Superior temporal gyrus (tissue), 1 donor: Measurements from ENCODE around the gene KIF3C.
"Not testable (repeated sequence)": the region's sequence is repeated elsewhere in the genome, so short reads cannot be mapped to it uniquely, and the experiment has no call there.

Experiments used
- DNase-seq: peaks from one replicate; pipeline ENCODE4 v3.0.0-alpha.2; 2016; ENCODE audit errors: extremely low spot score

KIF3C gene

DNA sequence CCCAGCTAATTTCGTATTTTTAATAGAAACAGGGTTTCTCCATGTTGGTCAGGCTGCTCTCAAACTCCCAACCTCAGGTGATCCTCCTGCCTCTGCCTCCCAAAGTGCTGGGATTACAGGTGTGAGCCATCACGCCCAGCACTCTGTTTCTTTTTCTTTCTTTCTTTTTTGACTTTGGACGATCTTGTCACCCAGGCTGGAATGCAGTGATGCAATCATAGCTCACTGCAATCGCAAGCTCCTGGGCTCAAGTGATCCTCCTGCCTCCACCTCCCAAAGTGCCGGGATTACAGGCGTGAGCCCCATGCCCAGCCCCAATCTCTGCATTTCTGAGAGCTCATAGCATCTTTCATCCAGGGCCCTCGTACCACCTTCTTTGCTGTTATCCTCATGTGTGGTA is 17.1 kb upstream of the KIF3C start:
- DNase-seq = not testable (repeated sequence)

DNA sequence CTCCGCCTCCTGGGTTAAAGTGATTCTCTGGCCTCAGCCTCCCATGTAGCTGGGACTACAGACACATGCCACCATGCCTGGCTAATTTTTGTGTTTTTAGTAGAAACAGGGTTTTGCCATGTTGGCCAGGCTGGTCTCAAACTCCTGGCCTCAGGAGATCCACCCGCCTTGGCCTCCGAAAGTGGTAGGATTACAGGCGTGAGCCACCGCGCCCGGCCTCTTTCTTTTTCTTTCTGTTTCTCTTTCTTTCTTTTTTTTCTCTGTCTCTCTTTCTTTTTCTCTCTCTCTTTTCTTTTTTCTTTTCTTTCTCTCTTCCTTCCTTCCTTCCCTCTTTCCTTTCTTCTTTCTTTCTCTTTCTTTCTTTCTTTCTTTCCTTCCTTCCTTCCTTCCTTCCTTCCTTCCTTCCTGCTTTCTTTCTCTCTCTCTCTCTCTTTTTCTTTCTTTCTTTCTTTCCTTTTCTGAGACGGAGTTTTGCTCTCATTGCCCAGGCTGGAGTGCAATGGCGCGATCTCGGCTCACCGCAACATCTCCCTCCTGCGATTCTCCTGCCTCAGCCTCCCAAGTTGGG is 16.6 kb upstream of the KIF3C start:
- DNase-seq = not testable (repeated sequence)

DNA sequence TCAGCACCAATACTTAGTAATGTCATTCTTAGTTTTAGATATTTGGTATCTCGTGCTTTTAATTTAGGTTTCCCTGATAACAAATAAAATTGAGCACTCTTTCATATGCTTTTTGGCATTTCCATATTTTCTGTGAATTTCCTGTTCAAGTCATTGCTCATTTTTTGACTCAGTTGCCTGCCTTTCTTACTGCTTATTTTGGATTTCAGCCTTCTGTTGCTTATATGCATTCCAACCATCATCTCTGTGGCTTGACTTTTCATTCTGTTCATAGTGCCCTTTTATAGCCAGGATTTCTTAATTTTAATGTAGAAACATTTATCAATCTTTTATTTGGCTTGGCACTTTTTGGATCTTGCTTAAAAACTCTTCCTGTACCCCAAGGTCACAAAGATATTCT is 14.5 kb upstream of the KIF3C start:
- DNase-seq = no peak

DNA sequence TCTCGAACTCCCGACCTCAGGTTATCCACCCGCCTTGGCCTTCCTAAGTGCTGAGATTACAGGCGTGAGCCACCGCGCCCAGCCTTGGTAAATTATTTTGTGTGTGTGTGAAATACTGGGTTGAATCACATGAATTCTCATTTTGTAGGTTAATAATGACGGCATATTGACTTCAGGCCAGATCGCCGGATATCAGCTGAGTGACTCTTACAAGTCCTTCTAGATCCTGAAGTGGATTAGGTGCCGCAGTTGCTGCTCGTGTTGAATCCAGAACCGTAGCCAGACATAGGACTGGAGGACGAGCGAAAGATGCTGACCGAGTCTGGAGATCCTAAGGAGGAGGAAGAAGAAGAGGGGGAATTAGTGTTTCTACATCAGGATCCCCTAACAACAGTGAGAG is 12.2 kb upstream of the KIF3C start:
- no peak for DNase-seq

DNA sequence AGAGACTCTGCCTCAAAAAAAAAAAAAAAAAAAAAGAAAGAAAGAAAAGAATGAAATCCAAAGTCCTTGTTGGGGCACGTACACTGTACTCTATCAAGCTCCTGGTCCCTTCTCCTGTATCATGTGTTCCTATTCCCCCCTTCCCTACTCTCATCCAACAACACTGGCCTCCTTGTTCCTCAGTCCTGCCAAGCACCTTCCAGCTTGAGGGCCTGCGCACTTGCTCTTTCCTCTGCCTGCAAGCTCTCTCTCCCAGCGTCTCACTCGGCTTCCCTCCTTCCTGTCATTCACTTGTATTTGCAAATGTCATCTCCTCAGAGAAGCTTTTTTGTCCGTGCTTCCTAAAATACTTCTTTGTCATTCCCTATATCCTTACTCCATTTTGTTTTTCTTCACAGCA is 10.8 kb upstream of the KIF3C start:
- no peak for DNase-seq

DNA sequence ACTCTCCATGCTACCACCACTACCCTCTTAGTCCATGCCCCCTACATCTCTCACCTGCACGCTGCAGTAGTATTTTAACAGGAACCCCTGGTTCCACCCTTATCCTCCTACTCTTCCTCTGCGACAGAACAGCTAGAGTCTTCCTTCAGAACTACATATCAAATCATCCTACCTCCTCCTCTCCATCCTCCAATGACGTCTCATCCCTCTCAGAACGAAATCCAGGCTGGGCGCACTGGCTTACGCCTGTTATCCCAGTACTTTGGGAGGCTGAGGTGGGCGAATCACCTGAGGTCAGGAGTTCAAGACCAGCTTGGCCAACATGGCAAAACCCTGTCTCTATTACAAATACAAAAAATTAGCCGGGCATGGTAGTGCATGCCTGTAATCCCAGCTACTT is 10.3 kb upstream of the KIF3C start:
- no peak for DNase-seq

DNA sequence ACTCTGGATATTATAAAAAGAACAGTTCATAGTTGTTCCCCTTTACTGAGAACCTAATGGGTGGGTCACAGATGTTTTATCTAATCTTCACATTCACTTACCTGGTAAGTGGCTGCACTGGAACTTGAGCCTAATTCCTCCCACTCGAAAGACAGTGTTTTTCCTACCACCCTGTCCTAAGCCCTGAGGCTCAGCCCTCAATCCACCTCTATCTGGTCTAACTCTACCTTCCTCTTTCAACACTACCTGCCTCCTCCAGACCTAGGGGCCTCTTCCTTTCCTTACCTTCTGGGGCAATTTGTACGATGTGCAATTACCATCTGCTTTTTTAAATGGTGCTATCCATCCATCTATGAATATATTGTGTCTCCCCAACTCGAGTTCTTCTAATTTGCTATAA is 9.7 kb upstream of the KIF3C start:
- no peak for DNase-seq

DNA sequence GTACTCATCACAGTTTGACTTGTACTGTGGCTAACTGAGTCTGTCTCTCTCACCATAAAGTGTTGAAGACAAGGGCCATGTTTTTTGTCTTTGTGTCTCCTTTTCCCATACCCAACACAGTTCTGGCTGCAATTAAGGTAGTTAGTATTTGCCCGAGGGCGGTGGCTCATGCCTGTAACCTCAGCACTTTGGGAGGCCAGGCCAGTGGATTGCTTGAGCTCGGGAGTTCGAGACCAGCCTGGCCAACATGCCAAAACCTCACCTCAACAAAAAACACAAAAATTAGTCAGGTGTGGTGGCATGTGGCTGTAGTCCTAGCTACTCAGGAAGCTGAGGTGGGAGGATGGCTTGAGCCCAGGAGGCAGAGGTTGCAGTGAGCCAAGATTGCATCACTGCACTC is 6.9 kb upstream of the KIF3C start:
- DNase-seq = no peak

DNA sequence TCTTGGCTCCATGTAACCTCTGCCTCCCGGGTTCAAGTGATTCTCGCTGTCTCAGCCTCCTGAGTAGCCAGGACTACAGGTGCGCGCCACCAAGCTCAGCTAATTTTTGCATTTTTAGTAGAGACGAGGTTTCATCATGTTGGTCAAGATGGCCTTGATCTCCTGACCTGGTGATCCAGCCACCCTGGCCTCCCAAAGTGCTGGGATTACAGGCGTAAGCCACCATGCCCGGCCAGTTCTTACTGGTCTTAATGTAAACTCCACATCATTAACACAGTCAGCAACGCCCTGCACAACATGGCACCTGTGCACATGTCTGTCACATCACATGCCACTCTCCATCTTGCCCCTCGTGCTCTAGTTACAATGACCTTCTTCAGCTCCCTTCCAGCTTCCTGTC is 5.8 kb upstream of the KIF3C start:
- no peak for DNase-seq

DNA sequence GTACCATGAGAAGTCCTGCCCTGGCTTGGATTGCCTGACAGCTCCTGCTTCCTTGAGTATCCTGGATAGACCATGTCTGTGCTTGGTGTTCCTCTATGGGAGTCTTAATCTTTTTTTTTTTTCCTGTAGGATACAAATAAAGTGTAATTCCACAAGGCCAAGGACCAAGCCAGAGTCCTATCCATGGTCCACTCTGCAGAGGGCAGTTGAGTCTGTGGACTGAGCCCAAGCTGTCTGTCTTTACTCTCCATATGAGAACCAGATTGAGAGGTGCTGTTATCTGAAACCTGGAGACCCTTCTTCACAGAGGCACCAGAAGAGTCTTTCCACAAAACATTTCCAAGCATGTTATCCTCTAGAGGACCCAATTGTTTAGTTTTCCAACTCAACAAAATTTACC is 1.4 kb upstream of the KIF3C start:
- no peak for DNase-seq

DNA sequence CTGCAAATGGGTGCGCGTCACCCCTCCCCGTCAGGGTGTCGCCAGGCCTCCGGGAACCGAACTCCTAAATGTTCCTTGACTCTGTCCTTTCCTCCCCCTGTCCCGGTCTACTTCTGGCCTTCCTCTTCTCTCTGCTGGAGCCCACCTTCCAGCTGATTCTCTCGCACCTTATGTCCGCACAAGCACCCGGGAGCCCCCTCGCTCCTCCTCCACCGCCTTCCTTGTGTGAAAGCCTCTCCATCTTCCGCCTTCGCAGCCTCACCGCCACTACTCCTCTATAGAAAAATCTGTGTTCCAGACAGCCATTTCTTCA is 627 bp upstream of the KIF3C start:
- DNase-seq = no peak

DNA sequence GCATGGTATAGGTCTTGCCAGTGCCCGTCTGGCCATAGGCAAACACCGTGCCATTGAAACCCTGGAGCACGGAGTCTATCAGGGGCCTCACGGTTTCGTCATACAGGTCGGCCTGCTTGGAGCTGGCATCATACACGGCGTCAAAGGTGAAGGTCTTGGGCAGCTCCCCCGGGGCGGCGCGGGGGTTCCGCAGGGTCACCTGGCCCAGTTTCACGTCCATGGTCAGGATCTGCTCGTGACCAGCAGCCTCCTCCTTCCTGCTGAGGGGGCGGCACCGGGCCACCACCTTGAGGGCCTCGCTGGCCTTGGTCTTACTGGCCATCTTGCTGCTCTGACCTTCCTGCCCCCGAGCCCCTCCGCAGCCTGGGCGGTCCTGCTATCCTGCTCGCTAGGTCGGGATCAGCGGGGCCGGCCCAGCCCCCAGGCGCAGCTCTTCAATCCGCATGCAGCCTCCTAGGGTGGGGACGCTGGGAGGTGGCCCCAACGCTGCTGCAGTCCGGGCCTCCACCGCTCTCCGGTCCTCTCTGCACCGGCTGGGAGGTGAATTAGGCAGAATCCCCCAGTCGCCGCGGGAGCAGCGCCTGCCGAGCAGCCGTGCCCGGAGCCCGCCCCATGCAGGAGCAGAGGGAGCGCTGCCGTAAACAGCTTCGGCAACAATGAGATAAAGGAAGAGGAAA is 563 bp downstream of the KIF3C start:
- DNase-seq = no peak

DNA sequence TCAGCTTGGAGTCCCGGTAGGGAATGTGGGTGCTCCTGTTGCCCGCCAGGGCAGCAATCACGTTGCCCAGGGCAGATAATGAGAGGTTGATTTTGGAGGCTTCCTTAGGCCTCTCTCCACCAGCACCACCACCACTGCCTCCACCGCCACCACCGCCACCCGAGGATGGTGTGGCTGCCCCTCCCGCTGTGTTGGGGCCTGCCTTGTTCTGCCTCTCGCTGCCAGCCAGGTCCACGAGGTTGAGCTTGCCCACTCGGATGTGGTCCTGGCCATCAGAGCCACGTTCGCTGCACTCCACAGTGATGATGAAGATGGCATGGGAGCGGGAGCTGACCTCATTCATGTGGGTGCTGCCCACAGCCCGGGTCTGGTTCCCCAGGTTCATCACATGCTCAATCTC is 1.3 kb downstream of the KIF3C start:
- no peak for DNase-seq

DNA sequence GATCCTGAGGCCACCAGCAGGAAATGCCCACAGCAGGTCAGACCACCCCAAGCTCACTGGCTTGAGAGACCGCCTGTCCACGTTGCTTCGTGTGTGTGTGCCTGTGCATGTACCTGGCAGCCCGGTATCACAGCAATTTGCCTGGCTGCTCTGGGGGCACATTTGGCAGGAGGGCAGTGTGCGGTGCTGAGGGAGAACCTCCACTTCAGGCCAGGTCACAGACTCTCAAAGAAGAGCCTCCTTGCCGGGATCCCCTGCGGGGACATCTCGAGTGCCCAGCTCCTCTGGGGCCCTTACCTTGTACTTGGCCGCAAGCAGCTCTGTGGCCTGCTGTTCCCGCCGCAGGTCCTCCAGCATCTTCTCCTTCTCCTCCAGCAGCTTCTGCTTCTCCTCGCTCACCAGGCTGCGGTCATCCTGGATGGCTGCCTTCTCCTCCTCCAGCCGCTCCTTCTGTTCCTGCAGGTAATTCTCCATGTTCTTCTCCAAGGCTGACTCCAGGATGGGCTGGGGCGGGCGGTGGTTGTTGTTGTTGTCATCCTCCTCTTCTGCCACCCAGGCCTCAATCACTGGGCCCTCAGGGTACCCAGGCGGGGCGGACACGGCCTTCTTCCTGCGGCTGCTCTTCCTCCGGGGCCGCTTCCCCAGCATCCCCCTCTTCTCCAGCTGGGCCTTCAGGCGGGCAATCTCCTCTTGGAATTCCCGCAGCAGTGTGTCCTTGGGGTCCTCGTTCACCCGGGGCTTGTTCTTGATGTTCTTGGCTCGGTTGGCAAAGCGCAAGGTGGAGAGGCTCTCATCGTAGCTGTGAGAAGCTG is 2.0 kb downstream of the KIF3C start:
- DNase-seq = no peak

DNA sequence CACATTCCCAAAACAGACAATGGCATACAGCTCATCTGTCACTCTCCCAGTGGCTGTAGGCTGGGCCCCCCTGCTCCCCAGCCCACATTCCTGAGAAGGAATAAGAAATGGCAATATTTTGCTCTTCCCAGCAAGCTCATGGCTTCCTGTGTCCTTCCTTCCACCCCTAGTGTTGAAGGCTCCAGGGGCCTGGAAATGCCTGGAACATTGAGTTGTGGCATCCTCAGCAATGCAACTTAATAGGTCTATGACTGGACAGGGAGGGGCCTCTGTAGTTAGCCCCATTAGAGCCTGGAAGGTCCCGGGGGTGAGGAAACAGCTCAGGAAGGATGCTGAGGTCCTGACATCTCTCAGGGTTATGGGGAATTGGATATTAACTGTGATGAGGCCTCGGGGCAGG is 3.3 kb downstream of the KIF3C start:
- DNase-seq = no peak

DNA sequence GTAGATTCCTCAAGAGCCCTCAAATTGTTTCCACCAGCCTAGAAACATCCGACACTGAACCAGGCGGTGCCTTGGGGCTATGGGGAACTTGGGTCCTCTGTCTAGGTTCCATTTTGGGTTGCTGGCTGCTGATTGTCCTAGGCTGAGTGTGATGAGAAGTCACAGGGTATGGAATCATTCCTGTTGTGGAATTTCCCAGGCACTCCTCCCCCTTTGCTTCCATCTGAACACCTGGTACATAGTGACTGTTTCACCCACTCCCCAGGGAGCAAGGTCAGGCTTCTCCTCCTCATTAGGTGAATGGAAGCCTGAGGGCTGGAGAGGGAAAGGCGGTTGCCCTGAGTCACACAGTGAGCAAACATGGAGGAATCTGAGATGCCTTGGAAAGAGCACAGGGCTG is 4.5 kb downstream of the KIF3C start:
- DNase-seq = peak; percentile 28

DNA sequence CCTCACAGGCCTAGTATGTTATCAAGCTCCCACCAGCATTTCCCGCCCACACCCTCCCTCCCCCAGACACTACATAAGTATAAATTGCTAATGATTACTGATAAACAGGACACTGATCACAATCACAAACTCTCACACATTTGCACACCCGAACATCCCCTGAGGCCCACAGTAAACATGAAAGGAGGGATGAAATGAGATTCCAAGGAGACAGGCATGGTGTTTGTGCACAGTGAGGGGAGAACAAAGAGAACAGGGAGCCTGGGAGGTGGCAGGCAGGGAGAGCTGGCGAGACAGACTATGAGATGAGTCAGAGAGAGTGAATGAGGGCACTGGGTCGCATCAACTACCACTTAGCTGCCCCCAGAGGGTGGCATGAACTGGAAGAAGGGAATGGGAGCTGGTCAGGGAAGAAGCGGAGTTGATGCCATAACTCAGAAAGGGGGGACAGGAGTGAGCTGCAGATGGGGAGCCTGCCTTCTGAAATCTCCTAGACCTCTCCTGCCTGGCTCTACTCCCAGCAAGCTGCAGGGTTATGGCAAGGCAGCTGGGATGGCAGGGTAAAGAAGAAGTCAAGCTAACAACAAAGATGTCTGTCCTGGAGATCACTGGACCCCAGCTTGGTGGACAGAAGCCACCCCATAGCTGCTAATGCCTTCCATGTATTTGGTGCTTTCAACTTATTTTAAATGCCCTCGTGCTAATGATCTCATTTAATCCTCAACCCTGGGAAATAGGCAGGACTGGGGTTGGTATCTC is 5.1 kb downstream of the KIF3C start:
- peak; percentile 24 for DNase-seq

DNA sequence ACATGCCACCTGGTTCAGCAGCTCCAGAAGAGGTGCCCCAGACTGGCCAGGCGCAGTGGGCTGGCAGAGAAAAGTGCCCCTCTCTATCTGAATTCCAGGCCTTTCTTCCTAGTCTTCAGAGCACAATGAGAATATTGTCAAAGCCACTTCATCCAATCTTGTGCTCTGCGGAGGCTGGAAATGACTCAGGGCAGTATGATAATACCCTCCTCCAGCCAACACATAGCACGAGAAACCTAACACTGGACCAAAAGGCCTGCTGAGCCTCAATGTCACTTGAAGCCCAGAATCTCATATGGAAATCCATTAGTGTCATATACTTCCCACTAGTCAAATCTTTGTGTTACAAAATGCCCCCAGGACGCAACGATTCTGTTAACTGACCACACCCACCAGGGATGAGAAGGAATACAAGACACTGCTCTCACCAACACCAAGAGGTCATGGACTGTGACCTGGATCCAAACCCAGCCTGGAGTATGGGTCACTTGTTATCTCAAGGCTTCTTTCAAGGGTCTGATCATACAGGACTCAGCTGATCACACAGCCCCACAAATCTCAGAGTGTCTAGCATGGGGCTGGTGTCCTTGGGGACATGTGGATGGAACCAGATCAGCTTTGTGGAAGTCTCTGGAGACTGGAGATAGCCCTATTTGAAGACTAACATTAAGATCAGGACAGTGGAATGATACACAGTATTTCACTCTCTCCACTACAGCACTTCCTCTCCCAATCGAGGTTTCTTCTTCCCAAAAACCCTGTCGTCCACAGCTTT is 10.1 kb downstream of the KIF3C start:
- no peak for DNase-seq

DNA sequence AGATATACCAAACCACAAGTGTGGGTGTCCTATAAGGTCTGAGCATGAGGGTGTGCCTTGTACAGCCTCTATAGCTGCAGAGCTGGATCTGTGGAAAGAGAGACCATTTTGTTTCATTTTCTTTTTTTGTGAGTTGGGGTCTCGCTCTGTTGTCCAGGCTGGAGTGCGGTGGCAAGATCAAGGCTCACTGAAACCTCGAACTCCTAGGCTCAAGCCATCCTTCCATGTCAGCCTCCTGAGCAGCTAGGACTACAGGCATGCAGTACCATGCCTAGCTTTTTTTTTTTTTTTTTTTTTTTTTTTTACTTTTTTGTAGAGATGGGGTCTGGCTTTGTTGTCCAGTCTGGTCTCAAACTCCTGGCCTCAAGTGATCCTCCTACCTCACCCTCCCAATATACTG is 10.7 kb downstream of the KIF3C start:
- no peak for DNase-seq

DNA sequence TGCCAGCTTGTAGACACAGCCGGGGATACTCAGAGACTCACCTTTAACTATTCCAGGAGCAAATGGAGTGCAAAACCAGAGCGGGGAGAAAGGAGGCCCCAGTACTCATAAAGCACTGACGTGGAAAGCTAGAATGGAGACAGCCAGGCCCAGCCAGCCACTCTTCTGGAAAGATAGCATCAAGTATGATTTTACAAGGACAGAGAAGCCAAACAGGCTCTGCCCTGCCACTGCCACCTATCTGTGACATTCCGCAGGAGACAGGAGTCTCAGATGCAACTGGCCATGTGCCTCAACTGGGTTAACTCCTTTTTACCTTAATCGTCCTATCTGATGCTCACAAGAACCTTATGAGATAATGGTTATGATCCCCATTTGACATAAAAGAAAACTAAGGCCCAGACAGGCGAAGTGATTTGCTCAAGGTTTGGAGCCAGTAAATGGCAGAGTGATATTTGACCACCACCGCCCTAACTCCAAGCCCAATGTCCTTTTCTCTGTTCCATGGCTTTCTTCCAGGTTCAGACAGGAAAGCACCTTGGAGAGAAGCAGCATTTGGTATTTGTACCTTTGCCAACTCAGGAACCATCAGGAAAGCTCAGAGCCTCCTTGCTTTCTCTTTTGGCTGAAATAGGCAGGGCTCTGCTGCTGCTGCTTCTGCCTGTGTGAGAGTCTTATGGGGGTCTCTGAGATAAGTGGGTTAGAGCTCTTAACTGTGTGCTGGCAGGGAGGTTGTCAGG is 15.6 kb downstream of the KIF3C start:
- no peak for DNase-seq

DNA sequence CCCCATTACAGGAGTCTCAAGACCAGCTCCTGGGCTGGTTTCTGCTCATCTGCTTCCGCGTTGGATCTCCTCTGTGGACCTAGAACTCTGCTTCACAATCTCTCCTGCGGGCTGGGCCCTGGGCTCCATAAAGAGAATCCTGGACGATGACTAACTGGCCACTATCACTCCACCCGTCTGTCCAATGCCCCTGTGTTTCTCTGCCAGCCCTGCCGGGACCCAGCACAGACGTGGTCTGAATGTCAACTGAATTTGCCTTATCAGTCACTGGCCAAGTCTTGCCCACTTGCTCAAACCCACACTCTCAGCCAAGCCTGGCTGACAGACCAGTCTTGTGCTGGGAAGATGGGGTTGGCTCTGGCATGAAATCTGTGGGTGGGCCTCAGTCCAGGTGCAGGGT is 17.4 kb downstream of the KIF3C start:
- DNase-seq = peak; percentile 62
